Measurements from ENCODE around the gene LSM14B. TPM values are rescaled to one million over a fixed set of nuclear protein-coding genes. Genes with fewer than 3 reads are reported as not detected.

The LSM14B gene
- total RNA-seq, 1 experiment from 2014 or later = 73.5 TPM

DNA sequence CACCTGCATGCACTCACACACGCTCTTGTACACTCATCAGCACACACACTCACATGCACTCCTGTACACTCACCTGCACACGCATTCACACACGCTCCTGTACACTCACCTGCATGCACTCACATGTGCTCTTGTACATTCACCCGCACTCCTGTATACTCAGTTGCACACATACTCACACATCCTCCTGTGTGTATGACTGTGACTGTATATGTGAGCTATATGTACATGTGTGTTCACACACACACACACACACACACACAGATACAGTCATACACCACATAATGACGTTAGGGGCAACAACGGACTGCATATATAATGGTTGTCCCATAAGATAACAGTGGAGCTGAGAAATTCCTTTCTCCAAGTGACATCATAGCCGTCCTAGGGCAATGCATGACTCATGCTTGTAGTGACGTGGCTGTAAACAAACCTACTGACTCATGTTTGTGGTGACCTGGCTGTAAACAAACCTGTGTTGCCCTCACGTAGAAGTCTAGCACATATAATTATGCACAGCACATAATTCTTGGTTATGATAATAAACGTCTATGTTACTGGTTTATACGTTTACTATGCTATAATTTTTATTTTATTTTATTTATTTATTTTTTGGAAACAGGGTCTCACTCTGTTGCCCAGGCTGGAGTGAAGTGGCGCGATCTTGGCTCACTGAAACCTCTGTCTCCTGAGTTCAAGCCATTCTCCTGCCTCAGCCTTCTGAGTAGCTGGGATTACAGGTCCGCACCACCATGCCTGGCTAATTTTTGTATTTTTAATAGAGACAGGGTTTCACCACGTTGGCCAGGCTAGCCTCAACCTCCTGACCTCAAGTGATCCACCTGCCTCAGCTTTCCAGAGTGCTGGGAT, 33.8 kb upstream of the LSM14B start:
- TF ChIP-seq GABPB1 (CRISPR knock-in tag; IDR thresholded peaks at IDR 0.05) (peak; percentile 82), JAZF1 (CRISPR knock-in tag; IDR thresholded peaks at IDR 0.05) (no peak)
- ATAC-seq = no peak
- no peak for DNase-seq (ENCODE audit: low spot score)
- no peaks in the 10 kb centered on the region; the same call in 1 of the 2 replicates for H3K27me3 Mint-ChIP-seq (ENCODE audit: low read depth)
- no peaks in the 10 kb centered on the region for H3K4me1 Mint-ChIP-seq
- ChIA-PET CTCF (no interaction called here), POLR2A (no interaction called here)
- H3K27ac Mint-ChIP-seq = no peak overlapping the region
- no peaks in the 10 kb centered on the region for H3K9me3 Mint-ChIP-seq
- no peak overlapping the region for H3K4me3 Mint-ChIP-seq
- no peaks in the 10 kb centered on the region for H3K36me3 Mint-ChIP-seq

DNA sequence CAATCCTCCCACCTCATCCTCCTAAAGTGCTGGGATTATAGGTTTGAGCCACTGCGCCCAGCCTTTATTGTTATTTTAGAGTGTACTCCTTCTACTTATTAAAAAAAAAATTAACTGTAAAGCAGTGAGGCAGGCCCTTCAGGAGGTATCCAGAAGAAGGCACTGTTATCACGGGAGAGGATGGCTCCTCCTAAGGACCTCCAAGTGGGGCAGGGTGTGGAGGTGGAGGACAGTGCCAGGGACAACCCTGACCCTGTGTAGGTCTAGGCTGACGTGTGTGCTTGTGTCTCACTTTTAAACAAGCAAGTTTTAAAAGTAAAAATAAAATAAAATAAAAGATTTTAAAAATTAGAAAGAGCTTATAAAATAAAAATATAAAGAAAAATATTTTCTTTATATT, 32.9 kb upstream of the LSM14B start:
- H3K36me3 Mint-ChIP-seq = no peaks in the 10 kb centered on the region
- no peaks in the 10 kb centered on the region for H3K9me3 Mint-ChIP-seq
- POLR2A ChIA-PET = no interaction called here
- H3K27ac Mint-ChIP-seq = no peak overlapping the region
- H3K4me3 Mint-ChIP-seq = no peak overlapping the region
- TF ChIP-seq IRF2 (CRISPR knock-in tag; IDR thresholded peaks at IDR 0.05; ENCODE audit: borderline replicate concordance, low read depth) (no peak), ATF1 (CRISPR knock-in tag; IDR thresholded peaks at IDR 0.05) (no peak), MXD4 (CRISPR knock-in tag; IDR thresholded peaks at IDR 0.05; ENCODE audit: borderline replicate concordance) (no peak), ZNF423 (CRISPR knock-in tag; IDR thresholded peaks at IDR 0.05) (no peak), EMX1 (CRISPR knock-in tag; IDR thresholded peaks at IDR 0.05) (no peak), ESRRA (CRISPR knock-in tag; IDR thresholded peaks at IDR 0.05; ENCODE audit: borderline replicate concordance) (no peak), NFATC4 (CRISPR knock-in tag; IDR thresholded peaks at IDR 0.05) (no peak), NFYB (CRISPR knock-in tag; conservative IDR thresholded peaks at IDR 0.05; ENCODE audit: low read depth) (no peak), SMAD3 (CRISPR knock-in tag; IDR thresholded peaks at IDR 0.05; ENCODE audit: borderline replicate concordance) (no peak), TEAD1 (CRISPR knock-in tag; IDR thresholded peaks at IDR 0.05) (no peak)
- TF ChIP-seq, protein P1, sequence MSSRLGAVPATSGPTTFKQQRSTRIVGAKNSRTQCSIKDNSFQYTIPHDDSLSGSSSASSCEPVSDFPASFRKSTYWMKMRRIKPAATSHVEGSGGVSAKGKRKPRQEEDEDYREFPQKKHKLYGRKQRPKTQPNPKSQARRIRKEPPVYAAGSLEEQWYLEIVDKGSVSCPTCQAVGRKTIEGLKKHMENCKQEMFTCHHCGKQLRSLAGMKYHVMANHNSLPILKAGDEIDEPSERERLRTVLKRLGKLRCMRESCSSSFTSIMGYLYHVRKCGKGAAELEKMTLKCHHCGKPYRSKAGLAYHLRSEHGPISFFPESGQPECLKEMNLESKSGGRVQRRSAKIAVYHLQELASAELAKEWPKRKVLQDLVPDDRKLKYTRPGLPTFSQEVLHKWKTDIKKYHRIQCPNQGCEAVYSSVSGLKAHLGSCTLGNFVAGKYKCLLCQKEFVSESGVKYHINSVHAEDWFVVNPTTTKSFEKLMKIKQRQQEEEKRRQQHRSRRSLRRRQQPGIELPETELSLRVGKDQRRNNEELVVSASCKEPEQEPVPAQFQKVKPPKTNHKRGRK (CRISPR knock-in tag; IDR thresholded peaks at IDR 0.05; ENCODE audit: borderline replicate concordance) = no peak
- TF ChIP-seq, protein P2, sequence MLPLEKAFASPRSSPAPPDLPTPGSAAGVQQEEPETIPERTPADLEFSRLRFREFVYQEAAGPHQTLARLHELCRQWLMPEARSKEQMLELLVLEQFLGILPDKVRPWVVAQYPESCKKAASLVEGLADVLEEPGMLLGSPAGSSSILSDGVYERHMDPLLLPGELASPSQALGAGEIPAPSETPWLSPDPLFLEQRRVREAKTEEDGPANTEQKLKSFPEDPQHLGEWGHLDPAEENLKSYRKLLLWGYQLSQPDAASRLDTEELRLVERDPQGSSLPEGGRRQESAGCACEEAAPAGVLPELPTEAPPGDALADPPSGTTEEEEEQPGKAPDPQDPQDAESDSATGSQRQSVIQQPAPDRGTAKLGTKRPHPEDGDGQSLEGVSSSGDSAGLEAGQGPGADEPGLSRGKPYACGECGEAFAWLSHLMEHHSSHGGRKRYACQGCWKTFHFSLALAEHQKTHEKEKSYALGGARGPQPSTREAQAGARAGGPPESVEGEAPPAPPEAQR (CRISPR knock-in tag; IDR thresholded peaks at IDR 0.05) = no peak
- TF ChIP-seq, protein P3, sequence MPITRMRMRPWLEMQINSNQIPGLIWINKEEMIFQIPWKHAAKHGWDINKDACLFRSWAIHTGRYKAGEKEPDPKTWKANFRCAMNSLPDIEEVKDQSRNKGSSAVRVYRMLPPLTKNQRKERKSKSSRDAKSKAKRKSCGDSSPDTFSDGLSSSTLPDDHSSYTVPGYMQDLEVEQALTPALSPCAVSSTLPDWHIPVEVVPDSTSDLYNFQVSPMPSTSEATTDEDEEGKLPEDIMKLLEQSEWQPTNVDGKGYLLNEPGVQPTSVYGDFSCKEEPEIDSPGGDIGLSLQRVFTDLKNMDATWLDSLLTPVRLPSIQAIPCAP (CRISPR knock-in tag; IDR thresholded peaks at IDR 0.05) = no peak
- TF ChIP-seq, protein P4, sequence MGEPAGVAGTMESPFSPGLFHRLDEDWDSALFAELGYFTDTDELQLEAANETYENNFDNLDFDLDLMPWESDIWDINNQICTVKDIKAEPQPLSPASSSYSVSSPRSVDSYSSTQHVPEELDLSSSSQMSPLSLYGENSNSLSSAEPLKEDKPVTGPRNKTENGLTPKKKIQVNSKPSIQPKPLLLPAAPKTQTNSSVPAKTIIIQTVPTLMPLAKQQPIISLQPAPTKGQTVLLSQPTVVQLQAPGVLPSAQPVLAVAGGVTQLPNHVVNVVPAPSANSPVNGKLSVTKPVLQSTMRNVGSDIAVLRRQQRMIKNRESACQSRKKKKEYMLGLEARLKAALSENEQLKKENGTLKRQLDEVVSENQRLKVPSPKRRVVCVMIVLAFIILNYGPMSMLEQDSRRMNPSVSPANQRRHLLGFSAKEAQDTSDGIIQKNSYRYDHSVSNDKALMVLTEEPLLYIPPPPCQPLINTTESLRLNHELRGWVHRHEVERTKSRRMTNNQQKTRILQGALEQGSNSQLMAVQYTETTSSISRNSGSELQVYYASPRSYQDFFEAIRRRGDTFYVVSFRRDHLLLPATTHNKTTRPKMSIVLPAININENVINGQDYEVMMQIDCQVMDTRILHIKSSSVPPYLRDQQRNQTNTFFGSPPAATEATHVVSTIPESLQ (CRISPR knock-in tag; IDR thresholded peaks at IDR 0.05) = no peak
- H3K4me1 Mint-ChIP-seq = no peaks in the 10 kb centered on the region
- ATAC-seq (no peak), DNase-seq (ENCODE audit: low spot score) (no peak)
- no peaks in the 10 kb centered on the region; the same call in 1 of the 2 replicates for H3K27me3 Mint-ChIP-seq (ENCODE audit: low read depth)
- CTCF ChIA-PET = no interaction called here
